Measurements from ENCODE around the gene GABRG3. TPM values are rescaled to one million over a fixed set of nuclear protein-coding genes. Genes with fewer than 3 reads are reported as not detected.

The GABRG3 gene
- total and polyA plus RNA-seq, 2 experiments from 2014 or later: 0.10 to 1.4 TPM

GRCh38 chr15:27065785-27066184 lies 94.8 kb downstream of the GABRG3 start (continued):
- TF ChIP-seq REST (IDR thresholded peaks at IDR 0.05; ENCODE audit: unreplicated experiment): no peak
- TF ChIP-seq STAT1 (IDR thresholded peaks at IDR 0.05; ENCODE audit: unreplicated experiment): no peak
- TF ChIP-seq ETS1 (IDR thresholded peaks at IDR 0.05): no peak
- TF ChIP-seq JUNB (IDR thresholded peaks at IDR 0.05; ENCODE audit: unreplicated experiment): no peak
- TF ChIP-seq NANOG (IDR thresholded peaks at IDR 0.05; ENCODE audit: borderline replicate concordance): no peak

GRCh38 chr15:27066446-27066845 lies 95.5 kb downstream of the GABRG3 start:
- H3K36me3 Mint-ChIP-seq (ENCODE audit: low read depth): peaks cover 11% of the 10 kb centered on the region
- peaks cover 10% of the 10 kb centered on the region; the same call in 2 of the 3 replicates for H3K9me3 Mint-ChIP-seq
- DNase-seq (ENCODE audit: low spot score): no peak
- Histone ChIP-seq H4K20me1 (replicated peaks; ENCODE audit: insufficient read depth) (no peaks in the 10 kb centered on the region), H3K27me3 (ENCODE audit: insufficient read depth) (no peaks in the 10 kb centered on the region), H3K36me3 (ENCODE audit: insufficient read depth) (no peaks in the 10 kb centered on the region), H2AFZ (no peak overlapping the region), H3K9me2 (ENCODE audit: insufficient read depth) (0 out of 2 replicates have a peak, but pooled peaks cover 2% of the 10 kb centered on the region), H3K27ac (ENCODE audit: low read depth) (no peak overlapping the region), H3K79me2 (replicated peaks; ENCODE audit: insufficient read depth) (no peaks in the 10 kb centered on the region), H3F3A (replicated peaks; ENCODE audit: low read depth) (no peaks in the 10 kb centered on the region), H3K4me2 (no peak overlapping the region), H3K4me3 (no peak overlapping the region), H3K4me1 (ENCODE audit: insufficient read depth) (peaks cover 13% of the 10 kb centered on the region)
- ATAC-seq: no peak
- no peak overlapping the region for H3K27ac Mint-ChIP-seq
- peaks cover 3% of the 10 kb centered on the region for H3K27me3 Mint-ChIP-seq (ENCODE audit: insufficient read depth, low read depth, poor library complexity)
- H3K4me3 Mint-ChIP-seq: no peak overlapping the region
- H3K4me1 Mint-ChIP-seq: peaks cover 18% of the 10 kb centered on the region
- TF ChIP-seq EZH2 (IDR thresholded peaks at IDR 0.05; ENCODE audit: low read depth, unreplicated experiment): no peak
- TF ChIP-seq CREB1 (CRISPR knock-in tag; IDR thresholded peaks at IDR 0.05; ENCODE audit: low read depth): no peak
- TF ChIP-seq ZNF331 (CRISPR knock-in tag; IDR thresholded peaks at IDR 0.05; ENCODE audit: low read depth): no peak
- no peak for TF ChIP-seq ZNF462 (CRISPR knock-in tag; IDR thresholded peaks at IDR 0.05)
- no peak for TF ChIP-seq ZNF114 (CRISPR knock-in tag; IDR thresholded peaks at IDR 0.05)
- no peak for TF ChIP-seq NANOG (IDR thresholded peaks at IDR 0.05; ENCODE audit: borderline replicate concordance)
- no peak for TF ChIP-seq POLR2AphosphoS5 (IDR thresholded peaks at IDR 0.05; ENCODE audit: low read depth)
- no peak for TF ChIP-seq REST (IDR thresholded peaks at IDR 0.05; ENCODE audit: unreplicated experiment)
- TF ChIP-seq JUNB (IDR thresholded peaks at IDR 0.05; ENCODE audit: unreplicated experiment): no peak
- no peak for TF ChIP-seq STAT1 (IDR thresholded peaks at IDR 0.05; ENCODE audit: unreplicated experiment)

All from GM23338 (cell line).